Left lung (tissue), 10 donors: ENCODE data around the gene NCBP2L. TPM values are rescaled to one million over a fixed set of nuclear protein-coding genes. Genes with fewer than 3 reads are reported as not detected.

Experiments used
- ATAC-seq: fragments of 200-7000 bp; cut with Tn5 transposase; one replicate; pipeline ENCODE4 v1.9.1; 2020; ENCODE audit warnings: moderate library complexity
- DNase-seq, 4 donors: peaks; one replicate each; pipeline ENCODE4 v3.0.0-alpha.2; 2013 to 2020
- H3K27ac ChIP-seq, 2 donors: fragments of 200-600 bp; sonication (generic) in 1 of 2; one replicate each; pipeline versions ENCODE4 v1.5.0 to v1.8.0; 2020 to 2021
- H3K27me3 ChIP-seq, 2 donors: fragments of 200-600 bp; sonication (generic) in 1 of 2; one replicate each; pipeline versions ENCODE4 v1.5.0 to v1.8.0; 2020 to 2021
- H3K36me3 ChIP-seq, 2 donors: fragments of 200-600 bp; sonication (generic) in 1 of 2; one replicate each; pipeline versions ENCODE4 v1.5.0 to v1.8.0; 2020 to 2021
- H3K4me1 ChIP-seq, 2 donors: fragments of 200-600 bp; one replicate each; pipeline ENCODE4 v1.8.0; 2021
- H3K4me3 ChIP-seq, 2 donors: fragments of 200-600 bp; sonication (generic) in 1 of 2; one replicate each; pipeline versions ENCODE4 v1.5.0 to v1.8.0; 2020 to 2021; ENCODE audit warnings: mild to moderate bottlenecking in 1 of 2
- H3K9me3 ChIP-seq, 2 donors: fragments of 200-600 bp; sonication (generic) in 1 of 2; one replicate each; pipeline versions ENCODE4 v1.5.0 to v1.8.0; 2020 to 2021
- intact Hi-C, 2 donors: fragments of 100-400 bp; cut with DNase I; formaldehyde crosslinking; loops; one replicate each; pipeline versions ENCODE4 v1.11.2 to v1.14.2; 2022
- polyA plus RNA-seq, 6 donors: library from polyadenylated mRNA; unstranded; fragments of 120-200 nt; gene quantifications; one replicate each; pipeline ENCODE4 v1.2.1, GENCODE V29; 2013; ENCODE audit not compliant: insufficient read length in 6 of 6
- total RNA-seq, 2 donors: library from RNA; stranded (reverse); fragmentation: NEBNext Ultra II Directional; extraction: Animal tissue kit (Norgen Biotek cat#: 25700); gene quantifications; one replicate each; pipeline ENCODE4 v1.2.1, GENCODE V29; 2021
- TF ChIP-seq, protein P1 (sequence below), 2 donors: fragments of 200-600 bp; sonication (generic) in 1 of 2; IDR thresholded peaks; one replicate each; pipeline versions ENCODE4 v1.5.0 to v1.8.0; 2021; ENCODE audit warnings: antibody characterized with exemption in 2 of 2
- donor health status: DM: no; HTN: yes; CAD: no.
- donor health status: DM: no; HTN: no; CAD: no.

Gene NCBP2L
- total and polyA plus RNA-seq, 8 donors: 0.14 to 0.38 (median 0.20) TPM; not detected in 3

DNA sequence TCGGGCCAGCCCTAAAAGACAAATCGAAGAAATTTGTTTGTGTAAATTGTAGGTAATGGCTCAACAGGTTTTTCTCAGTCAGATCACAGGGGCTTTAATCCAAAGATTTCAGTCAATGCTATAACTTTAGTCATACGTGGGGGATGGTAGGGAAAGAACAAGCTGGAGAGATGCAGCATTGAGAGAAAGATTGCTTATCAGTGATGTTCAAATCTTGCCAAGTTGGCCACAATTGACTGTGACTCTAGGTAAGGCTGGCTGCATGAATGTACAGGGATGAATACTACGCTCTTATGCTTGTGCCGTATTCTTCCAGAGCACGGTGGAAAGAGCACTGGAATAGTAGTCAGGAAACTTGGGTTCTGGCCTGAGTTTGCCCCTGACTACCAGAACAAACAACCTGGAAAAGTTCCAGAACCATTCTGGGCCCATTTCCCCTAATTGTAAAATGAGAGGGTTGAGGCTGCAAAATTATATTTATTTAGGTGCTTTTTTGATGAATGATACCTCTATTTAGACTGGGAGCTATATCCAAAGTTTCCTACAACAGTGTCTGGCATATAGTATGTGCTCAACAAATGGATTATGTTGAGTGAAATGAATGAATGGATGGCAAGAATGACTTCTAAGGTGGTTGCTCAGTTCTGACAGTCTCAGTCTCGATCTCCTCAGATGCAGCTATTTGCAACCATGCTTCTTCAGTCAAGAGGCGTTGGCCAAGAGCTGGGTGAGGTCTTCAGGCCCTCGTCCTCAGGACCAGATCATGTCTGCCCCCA, 46.4 kb upstream of the NCBP2L start:
- H3K36me3 ChIP-seq: no peaks in the 10 kb centered on the region
- no peak overlapping the region for H3K4me3 ChIP-seq
- peaks cover 17 to 24% of the 10 kb centered on the region in 2 donors for H3K4me1 ChIP-seq
- no peaks in the 10 kb centered on the region for H3K9me3 ChIP-seq
- H3K27ac ChIP-seq: peak overlapping the region; percentile 36 to 48
- TF ChIP-seq, protein P1, sequence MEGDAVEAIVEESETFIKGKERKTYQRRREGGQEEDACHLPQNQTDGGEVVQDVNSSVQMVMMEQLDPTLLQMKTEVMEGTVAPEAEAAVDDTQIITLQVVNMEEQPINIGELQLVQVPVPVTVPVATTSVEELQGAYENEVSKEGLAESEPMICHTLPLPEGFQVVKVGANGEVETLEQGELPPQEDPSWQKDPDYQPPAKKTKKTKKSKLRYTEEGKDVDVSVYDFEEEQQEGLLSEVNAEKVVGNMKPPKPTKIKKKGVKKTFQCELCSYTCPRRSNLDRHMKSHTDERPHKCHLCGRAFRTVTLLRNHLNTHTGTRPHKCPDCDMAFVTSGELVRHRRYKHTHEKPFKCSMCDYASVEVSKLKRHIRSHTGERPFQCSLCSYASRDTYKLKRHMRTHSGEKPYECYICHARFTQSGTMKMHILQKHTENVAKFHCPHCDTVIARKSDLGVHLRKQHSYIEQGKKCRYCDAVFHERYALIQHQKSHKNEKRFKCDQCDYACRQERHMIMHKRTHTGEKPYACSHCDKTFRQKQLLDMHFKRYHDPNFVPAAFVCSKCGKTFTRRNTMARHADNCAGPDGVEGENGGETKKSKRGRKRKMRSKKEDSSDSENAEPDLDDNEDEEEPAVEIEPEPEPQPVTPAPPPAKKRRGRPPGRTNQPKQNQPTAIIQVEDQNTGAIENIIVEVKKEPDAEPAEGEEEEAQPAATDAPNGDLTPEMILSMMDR (IDR thresholded peaks at IDR 0.05): no peak
- no peaks in the 10 kb centered on the region for H3K27me3 ChIP-seq
- ATAC-seq (no peak), DNase-seq (no peak)
- intact Hi-C loops: no loop called here

DNA sequence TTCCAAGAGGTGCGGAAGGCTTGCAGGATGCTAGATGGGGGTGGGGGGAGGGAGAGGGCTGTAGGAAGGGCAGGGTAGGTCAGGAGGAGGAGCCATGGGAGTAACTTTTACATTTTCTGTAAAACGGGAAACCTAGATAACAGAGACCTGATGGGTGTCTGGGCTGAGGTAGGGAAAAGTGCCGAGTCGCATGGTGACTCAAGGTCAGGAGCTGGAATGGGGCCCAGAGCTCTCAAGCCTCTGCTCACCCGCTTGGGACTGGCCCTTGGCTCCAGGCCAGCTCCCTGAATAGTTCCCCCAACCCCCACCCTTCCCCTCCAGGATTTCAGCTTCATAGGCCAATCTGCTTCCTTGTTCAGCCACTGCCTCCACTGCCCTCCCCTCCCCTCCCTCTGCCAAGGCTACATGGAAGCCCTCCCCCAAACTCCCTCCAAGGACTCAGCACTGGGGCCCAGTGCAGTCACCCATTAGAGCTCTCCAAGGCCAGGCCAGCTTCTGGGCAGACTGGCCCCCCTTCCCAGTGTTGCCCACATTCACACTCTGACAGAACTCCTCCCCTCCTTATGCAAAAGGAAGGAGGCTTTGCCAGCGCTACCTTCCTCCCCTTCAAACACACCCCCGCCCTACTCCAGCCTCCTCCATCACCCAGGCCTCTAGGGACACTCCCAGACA, 45.6 kb upstream of the NCBP2L start:
- intact Hi-C loops: no loop called here
- H3K27ac ChIP-seq: peak overlapping the region; percentile 39 to 48
- TF ChIP-seq, protein P1 (IDR thresholded peaks at IDR 0.05): no peak
- DNase-seq: peak in 3 of 4 donors; percentile 84 to 90 (median 88)
- peaks cover 10 to 24% of the 10 kb centered on the region in 2 donors for H3K4me1 ChIP-seq
- no peaks in the 10 kb centered on the region for H3K27me3 ChIP-seq
- H3K36me3 ChIP-seq: no peaks in the 10 kb centered on the region
- peak; percentile 93 for ATAC-seq
- no peaks in the 10 kb centered on the region for H3K9me3 ChIP-seq
- H3K4me3 ChIP-seq: no peak overlapping the region

DNA sequence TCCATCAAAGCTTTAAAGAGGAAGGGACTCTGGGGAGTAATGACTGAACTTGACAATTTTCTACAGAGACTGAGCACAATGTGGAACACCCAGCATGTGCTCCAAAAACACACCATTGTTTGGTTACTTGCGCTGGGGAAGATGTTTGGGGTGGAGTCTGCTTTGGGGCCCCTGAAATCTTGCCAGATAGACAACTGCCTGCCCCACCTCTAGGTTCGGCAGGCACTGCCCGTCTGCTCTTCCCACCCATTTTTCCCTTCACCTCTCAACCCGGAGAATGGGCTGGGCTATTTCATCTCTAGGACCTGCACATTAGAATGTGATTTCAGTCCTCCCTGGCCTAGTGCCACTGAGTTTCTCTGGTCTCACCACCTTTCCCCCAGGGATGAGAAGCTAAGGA, 43.8 kb upstream of the NCBP2L start:
- DNase-seq: no peak

DNA sequence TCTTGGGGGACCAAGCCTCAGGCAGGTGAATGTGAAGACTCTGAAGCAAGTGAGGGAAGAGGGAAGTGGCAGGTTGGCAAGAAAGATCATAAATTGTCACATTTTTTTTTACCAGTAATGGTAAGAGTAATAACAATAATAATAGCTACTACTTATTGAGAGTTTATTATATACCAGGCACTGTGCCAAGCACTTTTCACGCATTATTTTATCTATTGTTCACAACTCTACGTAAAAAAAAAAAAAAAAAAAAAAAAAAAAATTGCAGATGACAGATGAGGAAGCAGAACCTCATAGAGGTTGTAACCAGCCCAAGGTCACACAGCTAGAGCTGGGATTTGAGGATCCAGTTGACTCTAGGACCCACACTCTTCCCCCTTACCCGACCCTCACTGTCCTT, 42.9 kb upstream of the NCBP2L start:
- ATAC-seq (no peak), DNase-seq (no peak)
- no peak overlapping the region for H3K4me3 ChIP-seq
- H3K36me3 ChIP-seq: no peaks in the 10 kb centered on the region
- H3K4me1 ChIP-seq: peaks cover 6 to 24% of the 10 kb centered on the region in 2 donors
- no peaks in the 10 kb centered on the region for H3K27me3 ChIP-seq
- no peak overlapping the region for H3K27ac ChIP-seq
- H3K9me3 ChIP-seq: no peaks in the 10 kb centered on the region
- intact Hi-C loops: no loop called here
- TF ChIP-seq, protein P1 (IDR thresholded peaks at IDR 0.05): no peak

More for the DNA sequence above, 43.8 kb upstream of the NCBP2L start:
- intact Hi-C loops: no loop called here
- Histone ChIP-seq H3K9me3 (no peaks in the 10 kb centered on the region), H3K4me3 (no peak overlapping the region), H3K4me1 (peaks cover 10 to 24% of the 10 kb centered on the region in 2 donors), H3K27me3 (no peaks in the 10 kb centered on the region), H3K36me3 (no peaks in the 10 kb centered on the region), H3K27ac (no peak overlapping the region)
- no peak for ATAC-seq
- TF ChIP-seq, protein P1 (IDR thresholded peaks at IDR 0.05): no peak

DNA sequence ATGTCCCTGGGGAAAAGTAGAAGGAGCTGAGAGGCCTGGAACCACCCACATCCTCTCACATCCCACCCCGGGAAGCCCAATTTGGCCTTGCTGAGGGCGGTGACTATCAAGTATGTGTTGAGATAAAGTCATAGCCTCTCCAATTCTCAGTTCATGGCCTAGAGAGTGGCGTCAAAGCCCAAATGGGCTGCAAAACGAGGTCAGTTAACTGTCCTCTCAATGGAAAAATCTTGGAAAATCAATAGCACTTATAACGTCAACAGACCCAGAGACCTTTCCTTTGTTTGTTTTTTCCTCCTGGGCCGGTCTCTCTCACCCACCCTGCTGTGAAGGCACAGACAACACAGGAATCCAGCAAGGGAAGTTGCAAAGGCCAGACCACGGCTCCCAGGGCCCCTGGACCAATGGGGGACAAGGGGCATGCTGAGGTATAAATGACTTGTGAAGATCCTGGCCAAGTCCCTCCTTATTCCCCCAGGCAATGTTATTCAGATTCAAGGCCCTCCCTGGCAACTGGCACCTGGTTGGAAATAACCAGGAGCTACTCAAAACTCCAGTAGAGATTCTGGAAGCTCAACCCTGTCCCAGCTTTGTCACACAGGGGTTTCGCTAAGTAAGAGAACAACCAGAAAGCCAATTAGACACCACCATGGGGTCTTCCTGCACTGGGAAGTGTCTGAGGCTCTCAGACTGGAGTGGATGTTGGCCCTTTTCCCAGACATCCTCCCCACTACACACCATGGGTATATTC, 40.6 kb upstream of the NCBP2L start:
- no peaks in the 10 kb centered on the region for H3K9me3 ChIP-seq
- ATAC-seq (no peak), DNase-seq (no peak)
- H3K27me3 ChIP-seq: no peaks in the 10 kb centered on the region
- no peaks in the 10 kb centered on the region for H3K36me3 ChIP-seq
- TF ChIP-seq, protein P1 (IDR thresholded peaks at IDR 0.05): no peak
- intact Hi-C loops: no loop called here
- no peak overlapping the region for H3K4me3 ChIP-seq
- H3K4me1 ChIP-seq: peaks cover 14 to 20% of the 10 kb centered on the region in 2 donors
- H3K27ac ChIP-seq: no peak overlapping the region
